GM23248 (cell line): Measurements from ENCODE around the gene UST.
"Not testable (repeated sequence)": the region's sequence is repeated elsewhere in the genome, so short reads cannot be mapped to it uniquely, and the experiment has no call there.

Source experiments
- EZH2 ChIP-seq: fragments of 200-600 bp; sonication (generic); IDR thresholded peaks from 2 replicates; pipeline ENCODE4 v1.6.1; 2018; ENCODE audit warnings: antibody characterized with exemption, mild to moderate bottlenecking; ENCODE audit not compliant: insufficient read depth, poor library complexity, severe bottlenecking
- EZH2phosphoT487 ChIP-seq: fragments of 200-600 bp; sonication (generic); IDR thresholded peaks from 2 replicates; pipeline ENCODE4 v1.6.1; 2018; ENCODE audit warnings: antibody characterized with exemption, moderate library complexity, mild to moderate bottlenecking, low read depth; ENCODE audit not compliant: insufficient read depth

DNA sequence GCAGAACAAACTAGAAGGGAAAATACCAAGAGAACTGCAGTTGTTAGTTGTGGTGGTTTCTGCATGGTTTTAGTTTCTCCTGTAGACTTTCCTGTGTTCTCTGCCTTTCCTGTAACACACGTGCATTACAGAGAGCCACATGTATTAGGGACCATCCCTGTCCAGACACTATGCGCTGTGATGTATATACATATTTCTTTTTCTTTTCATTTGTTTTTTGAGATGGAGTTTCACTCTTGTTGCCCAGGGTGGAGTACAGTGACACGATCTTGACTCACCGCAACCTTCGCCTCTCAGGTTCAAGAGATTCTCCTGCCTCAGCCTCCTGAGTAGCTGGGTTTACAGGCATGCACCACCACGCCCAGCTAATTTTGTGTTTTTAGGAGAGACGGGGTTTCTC is 292.2 kb downstream of the UST start:
- not testable (repeated sequence) for TF ChIP-seq EZH2phosphoT487, EZH2
